ENCODE data around the gene PPM1D. TPM values are rescaled to one million over a fixed set of nuclear protein-coding genes. Genes with fewer than 3 reads are reported as not detected.

PPM1D gene
- total RNA-seq, 4 donors from 2014 or later, result 7.0 to 13.0 (median 11.9) TPM

GRCh38 chr17:60628252-60628889 is 28.4 kb downstream of the PPM1D start:
- Histone ChIP-seq H3K4me1 (no peaks in the 10 kb centered on the region), H3K27me3 (no peaks in the 10 kb centered on the region), H3K36me3 (peaks cover 16% of the 10 kb centered on the region), H3K4me3 (no peak overlapping the region), H3K9me3 (no peaks in the 10 kb centered on the region), H3K27ac (no peak overlapping the region)
- DNase-seq (ENCODE audit: low spot score in 2 of 2), result no peak
- no peak for TF ChIP-seq POLR2AphosphoS5 (IDR thresholded peaks at IDR 0.05)
- TF ChIP-seq POLR2A (IDR thresholded peaks at IDR 0.05), result no peak
- TF ChIP-seq EP300 (IDR thresholded peaks at IDR 0.05), result no peak
- TF ChIP-seq CTCF (IDR thresholded peaks at IDR 0.05), result no peak
- WGBS, result 89% methylated on average over 6 of the region's 6 CpGs

GRCh38 chr17:60629120-60629519 is 29.1 kb downstream of the PPM1D start:
- no peak overlapping the region for H3K27ac ChIP-seq
- no peaks in the 10 kb centered on the region for H3K9me3 ChIP-seq
- no peak for DNase-seq (ENCODE audit: low spot score in 2 of 2)
- no peaks in the 10 kb centered on the region for H3K27me3 ChIP-seq
- WGBS, result 85% methylated on average over 2 of the region's 2 CpGs
- no peak overlapping the region for H3K4me3 ChIP-seq
- TF ChIP-seq EP300 (IDR thresholded peaks at IDR 0.05), result no peak
- TF ChIP-seq CTCF (IDR thresholded peaks at IDR 0.05), result no peak
- no peak for TF ChIP-seq POLR2AphosphoS5 (IDR thresholded peaks at IDR 0.05)
- TF ChIP-seq POLR2A (IDR thresholded peaks at IDR 0.05), result no peak
- H3K36me3 ChIP-seq, result peaks cover 20% of the 10 kb centered on the region
- no peaks in the 10 kb centered on the region for H3K4me1 ChIP-seq

GRCh38 chr17:60630352-60630751 is 30.4 kb downstream of the PPM1D start:
- 71% methylated on average over 5 of the region's 5 CpGs for WGBS
- H3K27ac ChIP-seq, result no peak overlapping the region
- no peak for DNase-seq (ENCODE audit: low spot score in 2 of 2)

GRCh38 chr17:60631119-60631518 is 31.1 kb downstream of the PPM1D start:
- 97% methylated on average over 6 of the region's 6 CpGs for WGBS
- Histone ChIP-seq H3K27ac (no peak overlapping the region), H3K27me3 (no peaks in the 10 kb centered on the region), H3K4me1 (no peaks in the 10 kb centered on the region), H3K9me3 (no peaks in the 10 kb centered on the region), H3K36me3 (peaks cover 22% of the 10 kb centered on the region), H3K4me3 (no peak overlapping the region)
- TF ChIP-seq POLR2A (IDR thresholded peaks at IDR 0.05) (no peak), EP300 (IDR thresholded peaks at IDR 0.05) (no peak), POLR2AphosphoS5 (IDR thresholded peaks at IDR 0.05) (no peak), CTCF (IDR thresholded peaks at IDR 0.05) (no peak)
- no peak for DNase-seq (ENCODE audit: low spot score in 2 of 2)

More at GRCh38 chr17:60630352-60630751, 30.4 kb downstream of the PPM1D start:
- Histone ChIP-seq H3K9me3 (no peaks in the 10 kb centered on the region), H3K4me1 (no peaks in the 10 kb centered on the region), H3K36me3 (peaks cover 21% of the 10 kb centered on the region), H3K4me3 (no peak overlapping the region), H3K27me3 (no peaks in the 10 kb centered on the region)
- TF ChIP-seq EP300 (IDR thresholded peaks at IDR 0.05) (no peak), POLR2AphosphoS5 (IDR thresholded peaks at IDR 0.05) (no peak), POLR2A (IDR thresholded peaks at IDR 0.05) (no peak), CTCF (IDR thresholded peaks at IDR 0.05) (no peak)

- H3K4me1 ChIP-seq, result peaks cover 5% of the 10 kb centered on the region
- peaks cover 28% of the 10 kb centered on the region for H3K36me3 ChIP-seq
- H3K27me3 ChIP-seq, result no peaks in the 10 kb centered on the region
- H3K27ac ChIP-seq, result no peak overlapping the region
- 85% methylated on average over 2 of the region's 2 CpGs for WGBS
- no peaks in the 10 kb centered on the region for H3K9me3 ChIP-seq
- H3K4me3 ChIP-seq, result no peak overlapping the region
- TF ChIP-seq POLR2A (IDR thresholded peaks at IDR 0.05), result no peak
- TF ChIP-seq EP300 (IDR thresholded peaks at IDR 0.05), result no peak
- no peak for TF ChIP-seq POLR2AphosphoS5 (IDR thresholded peaks at IDR 0.05)
- TF ChIP-seq CTCF (IDR thresholded peaks at IDR 0.05), result no peak
- no peak for DNase-seq (ENCODE audit: low spot score in 2 of 2)
Measured at GRCh38 chr17:60637683-60638082, 37.7 kb downstream of the PPM1D start.

Measured in suprapubic skin (tissue), 4 donors.